Fibroblast of lung (primary cell): Measurements from ENCODE around the gene KCNG3. TPM values are rescaled to one million over a fixed set of nuclear protein-coding genes. Genes with fewer than 3 reads are reported as not detected.

ENCODE experiments used
- DNase-seq, 2 donors: peaks; one replicate each; pipeline versions ENCODE4 v3.0.0 to v3.0.0-alpha.2; 2010; ENCODE audit warnings: low read depth in 2 of 2
- H2AFZ ChIP-seq: 2 replicates; pipeline ENCODE4 v1.5.1; 2012; ENCODE audit warnings: low read length, control low read depth, inconsistent platforms
- H3K27ac ChIP-seq: 2 replicates; pipeline ENCODE4 v1.5.1; 2011; ENCODE audit warnings: low read length, control low read depth; ENCODE audit not compliant: insufficient read depth
- H3K27me3 ChIP-seq: 2 replicates; pipeline ENCODE4 v1.5.1; 2011; ENCODE audit warnings: mild to moderate bottlenecking, low read length; ENCODE audit not compliant: control insufficient read depth, insufficient read depth
- H3K36me3 ChIP-seq: 2 replicates; pipeline ENCODE4 v1.5.1; 2011; ENCODE audit warnings: low read length; ENCODE audit not compliant: control insufficient read depth, insufficient read depth
- H3K4me1 ChIP-seq: 2 replicates; pipeline ENCODE4 v1.5.1; 2011; ENCODE audit warnings: low read length; ENCODE audit not compliant: control insufficient read depth, insufficient read depth; ENCODE audit errors: extremely low read depth
- H3K4me2 ChIP-seq: 2 replicates; pipeline ENCODE4 v1.5.1; 2011; ENCODE audit warnings: low read length, control low read depth; ENCODE audit not compliant: insufficient read depth; ENCODE audit errors: extremely low read depth
- H3K4me3 ChIP-seq, 4 experiments: fragments of 200-600 bp in 1 of 4; sonication (generic) in 1 of 4; replicated peaks in 1 of 4; 2 replicates each; pipeline ENCODE4 v1.5.1; 2011 to 2016; ENCODE audit warnings: low read length in 4 of 4, low read depth in 3 of 4, mild to moderate bottlenecking in 3 of 4, control low read depth in 2 of 4, inconsistent platforms in 1 of 4, mixed read lengths in 1 of 4; ENCODE audit not compliant: insufficient read depth in 1 of 4; ENCODE audit errors: control extremely low read depth in 1 of 4
- H3K79me2 ChIP-seq: 2 replicates; pipeline ENCODE4 v1.5.1; 2012; ENCODE audit warnings: mild to moderate bottlenecking, low read length, inconsistent platforms; ENCODE audit not compliant: control insufficient read depth, insufficient read depth
- H3K9ac ChIP-seq: 2 replicates; pipeline ENCODE4 v1.5.1; 2011; ENCODE audit warnings: mild to moderate bottlenecking, low read length, control low read depth; ENCODE audit not compliant: insufficient read depth
- H3K9me3 ChIP-seq: 2 replicates; pipeline ENCODE4 v1.5.1; 2012; ENCODE audit warnings: low read depth, low read length; ENCODE audit not compliant: control insufficient read depth, insufficient read depth
- H4K20me1 ChIP-seq: 2 replicates; pipeline ENCODE4 v1.5.1; 2011; ENCODE audit warnings: low read length; ENCODE audit not compliant: control insufficient read depth, insufficient read depth; ENCODE audit errors: extremely low read depth
- CTCF ChIP-seq, 2 donors: IDR thresholded peaks in 1 of 2; conservative IDR thresholded peaks in 1 of 2; 1 replicate in 1 of 2; 2 replicates in 1 of 2; pipeline ENCODE4 v1.5.1; 2011 to 2012; ENCODE audit warnings: low read length in 2 of 2, control low read depth in 1 of 2, inconsistent platforms in 1 of 2, low read depth in 1 of 2, mild to moderate bottlenecking in 1 of 2
- EZH2 ChIP-seq: IDR thresholded peaks from 2 replicates; pipeline ENCODE4 v1.5.1; 2012; ENCODE audit warnings: low read length, control low read depth, mild to moderate bottlenecking; ENCODE audit errors: missing control alignments
- polyA plus RNA-seq, 2 donors: library from polyadenylated mRNA; depleted of rRNA in 1 of 2; stranded (reverse) in 1 of 2; unstranded in 1 of 2; fragments of >200 nt; gene quantifications; 2 replicates each; pipeline ENCODE4 v1.2.1, GENCODE V29; 2011 to 2012; ENCODE audit warnings: missing spikeins in 1 of 2
- total RNA-seq: library from RNA; depleted of rRNA; stranded (reverse); fragments of >200 nt; gene quantifications from 2 replicates; pipeline ENCODE4 v1.2.1, GENCODE V29; 2014

The KCNG3 gene
- total and polyA plus RNA-seq, 2 donors (not counting 1 experiment from before 2014, with no cell fraction given): 0.01 TPM; not detected in 1

GRCh38 chr2:42430188-42430587, 63.6 kb downstream of the KCNG3 start:
- Histone ChIP-seq H3K27ac (no peak overlapping the region), H3K27me3 (no peaks in the 10 kb centered on the region), H3K4me2 (no peak overlapping the region), H3K79me2 (no peaks in the 10 kb centered on the region), H3K4me1 (no peaks in the 10 kb centered on the region), H3K36me3 (no peaks in the 10 kb centered on the region), H3K9ac (no peak overlapping the region), H2AFZ (no peak overlapping the region), H3K4me3 (no peak overlapping the region), H3K9me3 (no peaks in the 10 kb centered on the region), H4K20me1 (no peaks in the 10 kb centered on the region)
- TF ChIP-seq CTCF (conservative IDR thresholded peaks at IDR 0.05 in 1 of 2, IDR thresholded peaks at IDR 0.05 in 1 of 2; ENCODE audit: low read depth in 1 of 2, low read length in 2 of 2) (no peak), EZH2 (no peak)
- DNase-seq: no peak

GRCh38 chr2:42429352-42429751, 64.4 kb downstream of the KCNG3 start:
- no peak for DNase-seq
- TF ChIP-seq EZH2: no peak
- no peak for TF ChIP-seq CTCF (conservative IDR thresholded peaks at IDR 0.05 in 1 of 2, IDR thresholded peaks at IDR 0.05 in 1 of 2; ENCODE audit: low read depth in 1 of 2, low read length in 2 of 2)
- H3K4me3 ChIP-seq: no peak overlapping the region
- no peak overlapping the region for H2AFZ ChIP-seq
- H3K4me2 ChIP-seq: no peak overlapping the region
- no peaks in the 10 kb centered on the region for H3K79me2 ChIP-seq
- no peak overlapping the region for H3K9ac ChIP-seq
- no peaks in the 10 kb centered on the region for H4K20me1 ChIP-seq
- no peaks in the 10 kb centered on the region for H3K4me1 ChIP-seq
- no peaks in the 10 kb centered on the region for H3K9me3 ChIP-seq
- no peak overlapping the region for H3K27ac ChIP-seq
- no peaks in the 10 kb centered on the region for H3K36me3 ChIP-seq
- H3K27me3 ChIP-seq: no peaks in the 10 kb centered on the region

- Histone ChIP-seq H3K4me2 (no peak overlapping the region), H3K4me1 (peaks cover 6% of the 10 kb centered on the region), H3K9me3 (no peaks in the 10 kb centered on the region), H3K36me3 (no peaks in the 10 kb centered on the region), H2AFZ (no peak overlapping the region), H3K27me3 (no peaks in the 10 kb centered on the region), H3K27ac (no peak overlapping the region), H4K20me1 (no peaks in the 10 kb centered on the region), H3K4me3 (no peak overlapping the region), H3K9ac (no peak overlapping the region), H3K79me2 (no peaks in the 10 kb centered on the region)
- DNase-seq: no peak
- TF ChIP-seq CTCF (conservative IDR thresholded peaks at IDR 0.05 in 1 of 2, IDR thresholded peaks at IDR 0.05 in 1 of 2; ENCODE audit: low read depth in 1 of 2, low read length in 2 of 2) (no peak), EZH2 (no peak)
Observed at GRCh38 chr2:42425697-42426096, 68.1 kb downstream of the KCNG3 start.
